HG03439 (cell line): ENCODE measurements around the gene NHSL1.

Experiments
- ATAC-seq: cut with Tn5 transposase; IDR thresholded peaks from one replicate; pipeline ENCODE4 v1.9.1; 2021; ENCODE audit warnings: mild to moderate bottlenecking, moderate library complexity; ENCODE audit not compliant: unreplicated experiment

NHSL1 gene, protein sequence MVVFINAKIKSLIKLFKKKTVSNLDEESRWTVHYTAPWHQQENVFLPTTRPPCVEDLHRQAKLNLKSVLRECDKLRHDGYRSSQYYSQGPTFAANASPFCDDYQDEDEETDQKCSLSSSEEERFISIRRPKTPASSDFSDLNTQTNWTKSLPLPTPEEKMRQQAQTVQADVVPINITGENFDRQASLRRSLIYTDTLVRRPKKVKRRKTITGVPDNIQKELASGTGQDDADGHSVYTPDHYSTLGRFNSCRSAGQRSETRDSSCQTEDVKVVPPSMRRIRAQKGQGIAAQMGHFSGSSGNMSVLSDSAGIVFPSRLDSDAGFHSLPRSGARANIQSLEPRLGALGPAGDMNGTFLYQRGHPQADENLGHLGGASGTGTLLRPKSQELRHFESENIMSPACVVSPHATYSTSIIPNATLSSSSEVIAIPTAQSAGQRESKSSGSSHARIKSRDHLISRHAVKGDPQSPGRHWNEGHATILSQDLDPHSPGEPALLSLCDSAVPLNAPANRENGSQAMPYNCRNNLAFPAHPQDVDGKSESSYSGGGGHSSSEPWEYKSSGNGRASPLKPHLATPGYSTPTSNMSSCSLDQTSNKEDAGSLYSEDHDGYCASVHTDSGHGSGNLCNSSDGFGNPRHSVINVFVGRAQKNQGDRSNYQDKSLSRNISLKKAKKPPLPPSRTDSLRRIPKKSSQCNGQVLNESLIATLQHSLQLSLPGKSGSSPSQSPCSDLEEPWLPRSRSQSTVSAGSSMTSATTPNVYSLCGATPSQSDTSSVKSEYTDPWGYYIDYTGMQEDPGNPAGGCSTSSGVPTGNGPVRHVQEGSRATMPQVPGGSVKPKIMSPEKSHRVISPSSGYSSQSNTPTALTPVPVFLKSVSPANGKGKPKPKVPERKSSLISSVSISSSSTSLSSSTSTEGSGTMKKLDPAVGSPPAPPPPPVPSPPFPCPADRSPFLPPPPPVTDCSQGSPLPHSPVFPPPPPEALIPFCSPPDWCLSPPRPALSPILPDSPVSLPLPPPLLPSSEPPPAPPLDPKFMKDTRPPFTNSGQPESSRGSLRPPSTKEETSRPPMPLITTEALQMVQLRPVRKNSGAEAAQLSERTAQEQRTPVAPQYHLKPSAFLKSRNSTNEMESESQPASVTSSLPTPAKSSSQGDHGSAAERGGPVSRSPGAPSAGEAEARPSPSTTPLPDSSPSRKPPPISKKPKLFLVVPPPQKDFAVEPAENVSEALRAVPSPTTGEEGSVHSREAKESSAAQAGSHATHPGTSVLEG (N-terminal part only)

GRCh38 chr6:138499303-138500018 lies at the start of gene NHSL1:
NHSL1 (minus strand) TSS chr6:138499494; CDS start chr6:138499290, 204 bp downstream.
- peak; percentile 78 for ATAC-seq

- ATAC-seq: no peak
These were observed 47.5 kb upstream of the NHSL1 start for GRCh38 chr6:138546733-138547185.

DNA sequence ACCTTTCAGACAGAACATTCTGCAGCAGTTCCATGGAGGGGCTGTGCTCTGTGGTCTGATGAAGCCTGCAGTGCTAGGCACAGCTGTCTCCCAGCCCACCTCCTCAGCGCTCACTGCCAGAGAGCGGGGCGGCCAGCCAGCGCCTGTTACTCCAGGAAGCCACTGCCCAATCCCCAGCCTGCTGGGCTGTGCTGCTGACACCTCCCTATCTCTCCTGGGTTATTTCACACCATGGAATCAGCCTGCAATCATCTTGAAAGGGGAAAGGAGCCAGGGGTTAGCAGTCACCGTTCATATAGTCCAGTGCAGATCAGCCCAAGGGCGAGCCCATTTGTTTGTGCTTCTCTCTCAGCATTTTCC lies 46.3 kb upstream of the NHSL1 start:
- no peak for ATAC-seq

- ATAC-seq: no peak
These were observed 45.2 kb upstream of the NHSL1 start for GRCh38 chr6:138544501-138544900.

DNA sequence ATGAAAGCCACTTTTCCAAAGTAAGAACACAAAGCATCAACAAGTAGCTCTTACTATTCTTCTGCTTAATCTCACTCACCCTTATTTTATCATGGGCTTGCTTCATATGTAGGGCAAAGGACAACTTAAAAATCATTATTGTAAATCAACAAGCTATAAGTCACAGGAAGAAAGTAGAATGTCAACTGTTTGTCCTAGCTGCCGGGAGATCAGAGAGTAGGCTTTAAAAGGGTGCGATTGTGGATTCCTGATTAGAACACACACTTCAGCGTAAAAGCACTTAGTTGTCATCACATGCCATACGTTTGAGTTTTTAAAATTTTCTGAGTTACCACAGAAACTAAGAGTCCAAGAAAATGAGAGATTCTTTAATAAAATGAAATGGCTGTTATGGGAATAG lies 44.4 kb upstream of the NHSL1 start:
- ATAC-seq: no peak

DNA sequence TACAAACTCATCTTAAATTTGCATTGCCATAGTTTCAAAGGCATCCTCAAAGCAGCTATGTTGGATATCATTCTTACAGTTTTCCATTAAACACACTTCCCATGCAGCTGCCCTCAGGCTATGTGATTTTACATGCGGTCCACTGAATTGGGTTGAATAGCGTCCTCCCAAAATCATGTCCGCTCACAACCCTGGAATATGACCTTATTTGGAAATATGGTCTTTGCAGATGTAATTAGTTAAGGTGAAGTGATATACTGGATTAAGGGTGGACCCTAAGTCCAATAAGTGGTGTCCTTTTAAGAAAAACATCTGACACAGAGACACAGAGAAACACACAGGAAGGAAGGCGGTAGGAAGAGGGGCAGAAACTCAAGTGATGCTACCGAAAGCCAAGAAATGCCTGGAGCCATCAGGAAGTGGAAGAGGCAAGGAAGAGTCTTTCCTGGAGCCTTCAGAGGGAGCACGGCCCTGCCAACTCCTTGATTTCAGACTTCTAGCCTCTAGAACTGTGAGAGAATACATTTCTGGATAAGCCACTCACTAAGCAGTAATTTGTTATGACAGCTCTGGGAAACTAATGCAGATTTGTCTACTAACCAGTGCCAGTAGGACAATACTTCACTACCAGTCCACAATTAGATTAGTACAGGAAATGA lies 42.7 kb upstream of the NHSL1 start:
- ATAC-seq: no peak

- ATAC-seq: no peak
These were observed 41.2 kb upstream of the NHSL1 start for GRCh38 chr6:138540468-138540867.

DNA sequence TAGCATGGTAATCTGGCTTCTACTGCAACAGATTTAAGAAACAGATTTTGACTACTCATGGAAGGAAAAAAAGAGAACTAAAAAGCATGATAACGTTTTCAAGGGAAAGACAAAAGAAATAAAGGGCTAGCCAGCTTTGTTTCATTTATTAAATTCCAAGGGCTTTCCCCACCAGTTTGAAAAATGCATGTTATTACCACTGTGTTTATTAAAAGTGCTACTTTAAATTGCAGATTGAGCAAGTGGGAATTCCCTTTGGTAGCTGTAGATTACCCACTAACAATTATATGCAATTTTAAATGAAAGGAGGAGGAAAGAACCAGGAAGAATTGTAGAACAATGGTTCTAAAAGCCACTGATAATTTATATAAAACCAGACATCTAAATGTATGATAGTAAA lies 40.6 kb upstream of the NHSL1 start:
- ATAC-seq: no peak

- no peak for ATAC-seq
These were observed 39.2 kb upstream of the NHSL1 start for GRCh38 chr6:138538390-138539031.

GRCh38 chr6:138537106-138537505 lies 37.8 kb upstream of the NHSL1 start:
- no peak for ATAC-seq

DNA sequence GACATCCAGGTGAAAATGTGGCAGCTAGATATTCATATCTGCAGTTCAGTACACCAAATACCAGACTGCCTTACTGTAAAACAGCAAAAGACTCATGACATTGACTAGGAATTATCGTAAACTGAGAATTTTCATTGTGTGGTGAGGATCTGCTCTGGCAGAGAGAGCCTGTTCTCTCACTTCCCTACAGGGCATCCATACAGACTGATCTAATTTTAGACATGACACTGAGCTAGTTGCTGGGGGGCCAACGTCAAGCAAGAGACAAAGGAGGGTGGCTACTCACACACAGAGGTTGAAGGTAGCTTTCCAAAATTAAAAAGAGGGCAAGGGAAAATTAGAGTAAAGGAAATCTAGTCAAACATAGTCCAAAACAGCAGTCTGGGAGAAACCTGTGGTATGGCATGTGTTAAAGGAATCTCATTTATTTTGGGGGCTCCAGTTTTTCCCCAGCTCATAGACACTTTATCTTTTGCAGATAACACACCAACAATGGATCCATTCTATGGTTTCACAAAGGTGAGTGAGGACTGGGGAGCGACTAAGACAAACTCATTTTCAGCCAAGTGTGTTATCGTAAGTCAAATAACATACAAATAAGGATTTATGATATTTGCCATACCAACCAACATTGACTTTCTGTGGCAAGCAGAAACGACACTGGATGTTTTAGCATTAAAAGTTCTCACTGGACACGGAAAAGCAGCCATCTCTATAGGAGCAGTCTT lies 36.6 kb upstream of the NHSL1 start:
- ATAC-seq: no peak

- ATAC-seq: no peak
These were observed 34.4 kb upstream of the NHSL1 start for GRCh38 chr6:138533667-138534066.

- no peak for ATAC-seq
These were observed 32.1 kb upstream of the NHSL1 start for GRCh38 chr6:138531387-138531786.

- ATAC-seq: no peak
These were observed 30.2 kb upstream of the NHSL1 start for GRCh38 chr6:138529478-138529877.

DNA sequence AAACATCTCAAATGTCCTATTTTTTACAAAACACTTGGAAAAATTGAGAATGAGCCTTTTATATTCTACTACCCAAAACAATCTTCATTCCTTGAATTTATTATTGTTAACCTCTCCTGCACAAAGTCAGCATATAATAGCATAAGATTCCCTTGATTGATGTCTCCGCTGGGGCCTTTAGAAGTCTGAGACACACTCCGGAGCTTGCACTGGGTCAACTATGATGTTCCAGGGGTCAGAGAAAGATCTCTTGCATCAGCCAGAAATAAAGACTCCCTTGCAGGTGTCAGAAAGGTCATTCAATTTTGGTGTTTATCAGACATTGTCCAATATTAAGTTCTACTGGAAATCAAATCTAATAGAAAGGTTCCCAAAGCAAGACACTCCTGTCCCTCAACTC lies 29.7 kb upstream of the NHSL1 start:
- no peak for ATAC-seq

DNA sequence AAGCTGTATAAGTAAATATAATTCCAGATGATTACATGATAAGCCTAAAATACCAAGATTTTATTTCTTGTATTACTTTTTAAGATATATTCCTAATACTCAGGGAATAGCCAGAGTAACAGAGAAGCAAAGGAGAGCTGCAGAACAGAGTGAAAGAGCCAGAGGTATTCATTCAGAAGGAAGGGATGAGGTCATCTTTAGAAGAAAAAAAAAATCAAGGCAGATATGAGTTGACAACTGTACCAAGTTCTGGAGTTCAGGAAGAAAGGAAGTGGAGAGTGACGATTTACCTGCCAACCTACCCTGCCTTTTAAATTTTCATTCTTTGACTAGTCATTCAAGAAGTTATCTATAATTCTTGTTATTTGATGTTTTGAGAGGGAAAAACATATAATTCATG lies 28.8 kb upstream of the NHSL1 start:
- ATAC-seq: no peak

DNA sequence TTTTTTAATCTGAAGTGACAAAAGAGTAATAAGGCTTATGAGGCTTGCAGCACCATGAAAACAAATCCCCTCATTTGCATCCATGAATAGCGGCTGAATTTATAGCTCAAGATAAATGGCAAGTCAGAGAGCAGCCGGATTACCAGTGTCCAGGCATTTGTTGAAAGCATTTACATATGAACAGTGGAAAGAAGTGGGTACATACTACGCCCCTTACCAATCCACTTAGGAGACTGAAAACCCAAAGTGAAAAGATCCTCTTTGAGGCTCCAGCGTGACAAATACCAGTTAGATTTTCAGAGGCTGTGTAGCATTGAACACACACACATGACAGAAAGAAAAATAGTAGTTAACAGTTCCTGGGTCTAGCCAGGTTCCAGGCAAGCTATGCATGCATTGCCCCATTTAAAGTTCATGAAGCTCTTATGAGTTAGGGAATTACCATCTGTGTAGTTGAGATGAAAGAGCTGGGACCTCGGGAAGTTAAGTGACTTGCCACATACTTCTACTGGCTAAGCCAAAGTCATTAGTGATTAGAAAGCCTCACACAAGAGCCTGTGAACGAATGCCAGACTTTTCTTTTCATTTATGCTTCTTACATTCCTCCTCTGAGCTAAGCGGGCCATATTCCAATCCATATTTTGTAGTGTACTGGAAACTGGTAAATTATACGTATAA lies 28.3 kb upstream of the NHSL1 start:
- ATAC-seq: no peak

- ATAC-seq: no peak
These were observed 27.5 kb upstream of the NHSL1 start for GRCh38 chr6:138526822-138527235.
